DND-41 (cell line): Measurements from ENCODE around the gene IRF4.
A peak's percentile ranks its signal among the peaks of the same experiment; 100 is the strongest.

ENCODE experiments used
- ATAC-seq: fragments of 200-7000 bp; cut with Tn5 transposase; 3 replicates; pipeline ENCODE4 v1.9.1; 2021; ENCODE audit warnings: low read depth; ENCODE audit not compliant: insufficient read depth
- DNase-seq: peaks from one replicate; pipeline ENCODE4 v3.0.0-alpha.2; 2020
- H2AFZ ChIP-seq: 2 replicates; pipeline ENCODE4 v1.6.0; 2012; ENCODE audit warnings: low read depth, low read length
- H3K27ac ChIP-seq: 2 replicates; pipeline ENCODE4 v1.5.1; 2012; ENCODE audit warnings: low read length, inconsistent platforms
- H3K27me3 ChIP-seq: fragments of 200-600 bp; sonication (generic); 2 replicates; pipeline ENCODE4 v1.6.0; 2012; ENCODE audit warnings: low read length, mild to moderate bottlenecking, inconsistent platforms; ENCODE audit not compliant: insufficient read depth, poor library complexity
- H3K36me3 ChIP-seq: 2 replicates; pipeline ENCODE4 v1.5.1; 2012; ENCODE audit warnings: low read length, inconsistent platforms; ENCODE audit not compliant: insufficient read depth
- H3K4me1 ChIP-seq: 2 replicates; pipeline ENCODE4 v1.5.1; 2012; ENCODE audit warnings: mild to moderate bottlenecking, low read length; ENCODE audit not compliant: insufficient read depth
- H3K4me2 ChIP-seq: 2 replicates; pipeline ENCODE4 v1.6.0; 2012; ENCODE audit warnings: mild to moderate bottlenecking, moderate library complexity, low read length, inconsistent platforms; ENCODE audit not compliant: insufficient read depth
- H3K4me3 ChIP-seq, 2 experiments: fragments of 200-600 bp in 1 of 2; shearing (Covaris generic) in 1 of 2; 2 replicates each; pipeline ENCODE4 v1.5.1; 2012 to 2016; ENCODE audit warnings: inconsistent platforms in 2 of 2, low read length in 2 of 2, mild to moderate bottlenecking in 2 of 2, low read depth in 1 of 2, moderate library complexity in 1 of 2
- H3K79me2 ChIP-seq: 2 replicates; pipeline ENCODE4 v1.6.0; 2012; ENCODE audit warnings: low read length, inconsistent platforms; ENCODE audit not compliant: insufficient read depth
- H3K9ac ChIP-seq: 2 replicates; pipeline ENCODE4 v1.6.0; 2012; ENCODE audit warnings: low read depth, mild to moderate bottlenecking, inconsistent platforms, low read length, moderate library complexity
- H3K9me3 ChIP-seq: 2 replicates; pipeline ENCODE4 v1.5.1; 2012; ENCODE audit warnings: low read length, moderate library complexity, mild to moderate bottlenecking, inconsistent platforms; ENCODE audit not compliant: insufficient read depth, severe bottlenecking
- H4K20me1 ChIP-seq: 2 replicates; pipeline ENCODE4 v1.6.0; 2012; ENCODE audit warnings: low read length; ENCODE audit not compliant: insufficient read depth
- CTCF ChIP-seq: IDR thresholded peaks from 2 replicates; pipeline ENCODE4 v1.5.1; 2012; ENCODE audit warnings: borderline replicate concordance, low read length, moderate library complexity, mild to moderate bottlenecking; ENCODE audit not compliant: poor library complexity, severe bottlenecking; ENCODE audit errors: extremely low read depth
- EZH2 ChIP-seq: IDR thresholded peaks from 3 replicates; pipeline ENCODE4 v1.6.1; 2012; ENCODE audit warnings: borderline replicate concordance, low read depth, mild to moderate bottlenecking, moderate library complexity, low read length, inconsistent platforms; ENCODE audit not compliant: severe bottlenecking

The IRF4 gene

GRCh38 chr6:444653-445275 lies 53.2 kb downstream of the IRF4 start:
- Histone ChIP-seq H3K27ac (no peak overlapping the region), H2AFZ (no peak overlapping the region), H3K4me1 (peaks cover 20% of the 10 kb centered on the region), H3K4me2 (no peak overlapping the region), H3K36me3 (no peaks in the 10 kb centered on the region), H4K20me1 (no peaks in the 10 kb centered on the region), H3K4me3 (no peak overlapping the region), H3K79me2 (no peaks in the 10 kb centered on the region), H3K9me3 (no peaks in the 10 kb centered on the region), H3K9ac (no peak overlapping the region), H3K27me3 (no peaks in the 10 kb centered on the region)
- DNase-seq: peak; percentile 61
- ATAC-seq: peak; percentile 86
- TF ChIP-seq CTCF: no peak
- no peak for TF ChIP-seq EZH2

GRCh38 chr6:445571-446417 lies 54.2 kb downstream of the IRF4 start:
- TF ChIP-seq CTCF: no peak
- TF ChIP-seq EZH2: no peak
- Histone ChIP-seq H3K4me1 (peaks cover 20% of the 10 kb centered on the region), H3K9me3 (no peaks in the 10 kb centered on the region), H3K9ac (no peak overlapping the region), H4K20me1 (no peaks in the 10 kb centered on the region), H3K27ac (no peak overlapping the region), H3K4me3 (no peak overlapping the region), H3K27me3 (no peaks in the 10 kb centered on the region), H3K4me2 (no peak overlapping the region), H2AFZ (no peak overlapping the region), H3K79me2 (no peaks in the 10 kb centered on the region), H3K36me3 (no peaks in the 10 kb centered on the region)
- DNase-seq: no peak
- no peak for ATAC-seq

- no peaks in the 10 kb centered on the region for H3K79me2 ChIP-seq
- H3K36me3 ChIP-seq: no peaks in the 10 kb centered on the region
- TF ChIP-seq EZH2 (no peak), CTCF (peak; percentile 27)
- ATAC-seq (peak; percentile 80), DNase-seq (peak; percentile 64)
- no peaks in the 10 kb centered on the region for H3K9me3 ChIP-seq
- no peak overlapping the region for H2AFZ ChIP-seq
- no peaks in the 10 kb centered on the region for H4K20me1 ChIP-seq
- H3K9ac ChIP-seq: no peak overlapping the region
- peaks cover 20% of the 10 kb centered on the region for H3K4me1 ChIP-seq
- no peak overlapping the region; the same call in 1 of the 2 replicates for H3K4me2 ChIP-seq
- no peak overlapping the region for H3K4me3 ChIP-seq
- H3K27ac ChIP-seq: no peak overlapping the region
- H3K27me3 ChIP-seq: no peaks in the 10 kb centered on the region
Observed at GRCh38 chr6:446418-447366, 55.1 kb downstream of the IRF4 start.
